DOHH2 (cell line): Measurements from ENCODE around the gene INHBE.

ENCODE experiments used
- H3F3A ChIP-seq: fragments of 200-600 bp; sonication (generic), shearing (Covaris generic); 2 replicates; pipeline ENCODE4 v1.6.0; 2016; ENCODE audit warnings: antibody characterized with exemption, mild to moderate bottlenecking; ENCODE audit not compliant: control insufficient read depth, insufficient read depth
- H3K27ac ChIP-seq: fragments of 200-600 bp; sonication (generic); 2 replicates; pipeline ENCODE4 v1.5.1; 2014; ENCODE audit warnings: low read depth, mild to moderate bottlenecking, low read length, moderate library complexity
- H3K27me3 ChIP-seq: fragments of 200-600 bp; sonication (generic); 2 replicates; pipeline ENCODE4 v1.6.1; 2014; ENCODE audit warnings: mild to moderate bottlenecking, low read length, mixed read lengths; ENCODE audit not compliant: control insufficient read depth
- H3K36me3 ChIP-seq: fragments of 200-600 bp; sonication (generic); 2 replicates; pipeline ENCODE4 v1.6.1; 2014; ENCODE audit warnings: mild to moderate bottlenecking, low read length, moderate library complexity, mixed read lengths; ENCODE audit not compliant: control insufficient read depth
- H3K4me1 ChIP-seq: fragments of 200-600 bp; sonication (generic); 2 replicates; pipeline ENCODE4 v1.6.1; 2014; ENCODE audit warnings: mild to moderate bottlenecking, low read length, mixed read lengths; ENCODE audit not compliant: control insufficient read depth
- H3K4me2 ChIP-seq: fragments of 200-600 bp; sonication (generic); 2 replicates; pipeline ENCODE4 v1.6.0; 2014; ENCODE audit warnings: mild to moderate bottlenecking, low read length, moderate library complexity
- H3K4me3 ChIP-seq: fragments of 200-600 bp; sonication (generic); 2 replicates; pipeline ENCODE4 v1.5.1; 2014; ENCODE audit warnings: mild to moderate bottlenecking, low read length, mixed read lengths
- H3K79me2 ChIP-seq: fragments of 200-600 bp; sonication (generic); 2 replicates; pipeline ENCODE4 v1.6.1; 2014; ENCODE audit warnings: mild to moderate bottlenecking, low read length, mixed read lengths; ENCODE audit not compliant: control insufficient read depth
- H3K9me2 ChIP-seq: fragments of 200-600 bp; sonication (generic); replicated peaks from 2 replicates; pipeline ENCODE4 v1.6.1; 2014; ENCODE audit warnings: mild to moderate bottlenecking, low read length, mixed read lengths; ENCODE audit not compliant: control insufficient read depth
- H3K9me3 ChIP-seq: fragments of 200-600 bp; sonication (generic); 2 replicates; pipeline ENCODE4 v1.6.1; 2014; ENCODE audit warnings: antibody characterized with exemption, low read length, mixed read lengths; ENCODE audit not compliant: control insufficient read depth, insufficient read depth
- H4K20me1 ChIP-seq: fragments of 200-600 bp; sonication (generic); 2 replicates; pipeline ENCODE4 v1.6.0; 2014; ENCODE audit warnings: low read depth, mild to moderate bottlenecking, antibody characterized with exemption, low read length, moderate library complexity; ENCODE audit not compliant: control insufficient read depth, insufficient read depth
- CTCF ChIP-seq: fragments of 200-600 bp; sonication (generic); IDR thresholded peaks from one replicate; pipeline ENCODE4 v1.5.1; 2014; ENCODE audit warnings: antibody characterized with exemption, mild to moderate bottlenecking, low read depth, low read length; ENCODE audit not compliant: poor library complexity, severe bottlenecking
- EZH2phosphoT487 ChIP-seq: fragments of 200-600 bp; sonication (generic); IDR thresholded peaks from 2 replicates; pipeline ENCODE4 v1.6.1; 2017; ENCODE audit warnings: borderline replicate concordance, mild to moderate bottlenecking, antibody characterized with exemption, low read length, moderate library complexity, mixed read lengths

Gene INHBE

GRCh38 chr12:57462251-57462911, 7.3 kb downstream of the INHBE start:
- Histone ChIP-seq H3K27me3 (peaks cover 5% of the 10 kb centered on the region; the same call in 1 of the 2 replicates), H3K9me2 (no peaks in the 10 kb centered on the region), H3K79me2 (no peaks in the 10 kb centered on the region), H3K36me3 (no peaks in the 10 kb centered on the region), H3K4me3 (peak overlapping the region; percentile 83), H3K4me2 (peak overlapping the region; percentile 92), H3K27ac (peak overlapping the region; percentile 57), H4K20me1 (no peaks in the 10 kb centered on the region), H3K9me3 (no peaks in the 10 kb centered on the region), H3F3A (peaks cover 22% of the 10 kb centered on the region; the same call in 1 of the 2 replicates), H3K4me1 (peaks cover 39% of the 10 kb centered on the region)
- TF ChIP-seq CTCF (peak; percentile 98), EZH2phosphoT487 (no peak)

- no peaks in the 10 kb centered on the region for H3K9me3 ChIP-seq
- H3K4me2 ChIP-seq: peak overlapping the region; percentile 92
- peaks cover 5% of the 10 kb centered on the region; the same call in 1 of the 2 replicates for H3K27me3 ChIP-seq
- peak overlapping the region; percentile 83 for H3K4me3 ChIP-seq
- H3K36me3 ChIP-seq: no peaks in the 10 kb centered on the region
- H3F3A ChIP-seq: peaks cover 17% of the 10 kb centered on the region; the same call in 1 of the 2 replicates
- H4K20me1 ChIP-seq: no peaks in the 10 kb centered on the region
- no peaks in the 10 kb centered on the region for H3K79me2 ChIP-seq
- H3K4me1 ChIP-seq: peaks cover 44% of the 10 kb centered on the region
- no peak for TF ChIP-seq CTCF
- no peak for TF ChIP-seq EZH2phosphoT487
- no peaks in the 10 kb centered on the region for H3K9me2 ChIP-seq
- no peak overlapping the region for H3K27ac ChIP-seq
These were observed 7.8 kb downstream of the INHBE start for GRCh38 chr12:57462912-57463253.

GRCh38 chr12:57464569-57464968, 9.5 kb downstream of the INHBE start:
- H3K27ac ChIP-seq: no peak overlapping the region
- no peaks in the 10 kb centered on the region for H3K9me2 ChIP-seq
- TF ChIP-seq CTCF (no peak), EZH2phosphoT487 (no peak)
- no peaks in the 10 kb centered on the region for H4K20me1 ChIP-seq
- no peaks in the 10 kb centered on the region for H3K9me3 ChIP-seq
- peaks cover 5% of the 10 kb centered on the region; the same call in 1 of the 2 replicates for H3K27me3 ChIP-seq
- H3K4me1 ChIP-seq: peaks cover 39% of the 10 kb centered on the region
- peaks cover 13% of the 10 kb centered on the region; the same call in 1 of the 2 replicates for H3F3A ChIP-seq
- peaks cover 3% of the 10 kb centered on the region; the same call in 1 of the 2 replicates for H3K36me3 ChIP-seq
- H3K79me2 ChIP-seq: no peaks in the 10 kb centered on the region
- no peak overlapping the region for H3K4me3 ChIP-seq
- no peak overlapping the region for H3K4me2 ChIP-seq
